ENCODE data around the gene SPTB.

The SPTB gene

DNA sequence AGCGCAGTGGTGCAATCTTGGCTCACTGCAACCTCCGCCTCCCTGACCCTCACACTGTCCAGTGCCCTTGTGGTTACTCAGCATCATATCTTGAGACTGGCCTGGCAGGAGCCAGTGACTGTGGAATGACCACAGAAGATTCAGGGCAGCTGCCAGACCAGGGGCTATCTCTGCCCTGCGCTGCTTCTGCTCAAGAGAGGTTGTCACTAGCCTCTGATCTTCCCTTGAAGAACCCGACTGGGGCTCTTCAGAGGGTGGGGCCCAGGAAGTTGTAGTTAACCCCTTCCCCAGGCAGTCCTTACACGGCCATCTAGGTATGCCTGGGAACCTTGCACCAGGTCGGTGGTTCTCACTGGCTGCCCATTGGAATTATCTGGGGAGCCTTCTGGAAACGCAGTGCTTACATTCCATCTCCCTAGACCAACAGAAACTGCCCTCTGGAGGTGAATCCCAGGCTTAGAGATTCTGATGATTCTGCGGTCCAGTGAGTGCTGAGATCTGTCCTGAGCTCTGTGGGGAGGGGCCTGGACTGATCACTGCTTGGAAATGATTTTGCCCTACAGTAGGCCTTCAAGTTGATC lies 134.1 kb downstream of the SPTB start:
- DNase-seq, result no peak

DNA sequence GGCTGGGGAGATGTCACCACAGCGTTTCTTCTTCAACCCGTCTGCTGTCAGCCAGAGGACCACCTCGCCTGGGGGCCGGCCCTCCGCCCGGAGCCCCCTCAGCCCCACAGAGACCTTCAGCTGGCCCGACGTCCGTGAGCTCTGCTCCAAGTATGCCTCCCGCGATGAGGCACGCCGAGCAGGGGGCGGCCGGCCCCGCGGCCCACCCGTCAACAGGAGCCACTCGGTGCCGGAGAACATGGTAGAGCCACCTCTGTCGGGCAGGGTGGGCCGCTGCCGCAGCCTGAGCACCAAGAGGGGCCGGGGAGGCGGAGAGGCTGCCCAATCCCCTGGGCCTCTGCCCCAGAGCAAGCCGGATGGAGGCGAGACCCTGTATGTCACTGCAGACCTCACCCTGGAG lies 136.6 kb downstream of the SPTB start:
- no peak for DNase-seq

DNA sequence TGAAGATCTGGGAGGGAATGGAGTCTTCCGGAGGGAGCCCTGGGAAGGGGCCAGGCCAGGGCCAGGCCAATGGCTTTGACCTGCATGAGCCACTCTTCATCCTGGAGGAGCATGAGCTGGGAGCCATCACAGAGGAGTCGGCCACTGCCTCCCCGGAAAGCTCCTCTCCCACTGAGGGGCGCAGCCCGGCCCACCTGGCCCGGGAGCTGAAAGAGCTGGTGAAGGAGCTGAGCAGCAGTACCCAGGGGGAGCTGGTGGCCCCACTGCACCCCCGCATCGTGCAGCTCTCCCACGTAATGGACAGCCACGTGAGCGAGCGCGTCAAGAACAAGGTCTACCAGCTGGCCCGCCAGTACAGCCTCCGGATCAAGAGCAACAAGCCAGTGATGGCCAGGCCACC lies 137.7 kb downstream of the SPTB start:
- no peak for DNase-seq

DNA sequence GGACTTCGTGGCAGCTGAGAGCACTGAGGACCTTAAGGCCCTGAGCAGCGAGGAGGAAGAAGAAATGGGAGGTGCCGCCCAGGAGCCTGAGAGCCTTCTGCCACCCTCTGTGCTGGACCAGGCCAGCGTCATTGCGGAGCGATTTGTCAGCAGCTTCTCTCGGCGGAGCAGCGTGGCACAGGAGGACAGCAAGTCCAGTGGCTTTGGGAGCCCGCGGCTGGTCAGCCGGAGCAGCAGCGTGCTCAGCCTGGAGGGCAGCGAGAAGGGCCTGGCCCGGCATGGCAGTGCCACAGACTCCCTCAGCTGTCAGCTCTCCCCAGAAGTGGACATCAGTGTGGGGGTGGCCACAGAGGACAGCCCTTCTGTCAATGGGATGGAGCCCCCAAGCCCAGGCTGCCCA lies 138.5 kb downstream of the SPTB start:
- DNase-seq, result no peak

GRCh38 chr14:64738281-64738804 lies 141.4 kb downstream of the SPTB start:
- DNase-seq, result no peak

GRCh38 chr14:64737391-64738280 lies 142.1 kb downstream of the SPTB start:
- DNase-seq, result no peak

DNA sequence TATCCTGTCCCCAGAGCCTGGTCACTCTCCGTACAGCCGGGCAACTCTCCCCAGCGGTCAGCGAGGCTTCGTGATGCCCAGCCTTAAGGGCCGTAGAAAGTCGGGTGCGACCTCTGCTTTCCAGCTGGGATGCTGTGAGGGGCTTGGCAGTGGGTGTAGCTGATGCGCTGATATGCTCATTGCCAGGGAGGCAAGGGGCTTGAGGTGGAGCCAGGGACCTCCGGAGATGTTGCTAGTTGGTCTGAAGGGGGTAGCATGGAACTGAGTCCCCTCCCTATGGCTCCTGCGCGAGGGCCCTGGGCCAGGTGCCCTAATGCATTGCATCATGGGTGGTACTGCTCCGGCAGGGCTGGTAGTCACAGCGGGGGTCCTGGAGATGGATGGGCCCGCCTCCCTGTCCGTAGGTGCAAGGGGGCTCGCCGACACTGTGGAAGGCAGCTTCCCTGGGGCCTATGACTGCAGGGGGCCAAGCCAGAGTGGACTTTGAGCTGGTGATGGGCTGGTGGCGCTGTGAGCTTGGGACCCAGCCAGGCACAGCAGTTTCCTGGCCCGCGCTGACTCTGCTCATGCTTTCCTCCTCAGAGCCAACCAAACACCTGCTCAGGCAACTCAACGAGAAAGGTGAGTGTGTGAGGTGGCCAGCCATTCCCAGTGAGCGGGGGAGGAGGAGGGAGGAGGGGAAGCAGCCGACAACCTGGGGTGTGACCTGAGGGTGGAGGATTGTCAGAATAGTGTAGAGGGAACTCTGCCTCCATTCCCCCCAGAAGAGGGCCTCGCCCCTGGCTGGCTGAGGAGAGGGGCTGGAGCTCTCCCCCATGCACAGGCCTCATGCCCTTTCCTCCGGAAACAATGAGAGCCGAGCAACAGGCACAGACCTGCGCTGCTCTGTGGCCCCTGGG lies 143.2 kb downstream of the SPTB start:
- no peak for DNase-seq

DNA sequence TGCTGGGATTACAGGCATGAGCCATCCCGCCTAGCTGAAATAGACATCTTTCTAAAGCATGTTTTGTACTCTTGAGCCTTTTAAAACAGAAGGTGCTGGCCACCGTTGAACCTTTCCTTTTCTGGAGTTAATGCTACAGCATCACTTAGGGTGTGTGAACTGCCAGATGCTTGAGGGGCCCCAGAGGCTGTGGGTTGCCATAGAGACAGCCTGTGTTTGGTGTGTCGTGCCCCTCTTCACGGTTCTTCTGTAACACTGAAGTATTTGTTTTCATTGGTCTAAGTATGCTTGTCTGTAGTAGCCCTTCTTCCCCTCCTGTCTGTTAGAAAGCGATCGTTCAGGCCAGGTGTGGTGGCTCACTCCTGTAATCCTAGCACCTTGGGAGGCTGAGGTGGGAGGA lies 144.7 kb downstream of the SPTB start:
- no peak for DNase-seq

GRCh38 chr14:64733899-64734298 lies 145.8 kb downstream of the SPTB start:
- DNase-seq, result no peak

DNA sequence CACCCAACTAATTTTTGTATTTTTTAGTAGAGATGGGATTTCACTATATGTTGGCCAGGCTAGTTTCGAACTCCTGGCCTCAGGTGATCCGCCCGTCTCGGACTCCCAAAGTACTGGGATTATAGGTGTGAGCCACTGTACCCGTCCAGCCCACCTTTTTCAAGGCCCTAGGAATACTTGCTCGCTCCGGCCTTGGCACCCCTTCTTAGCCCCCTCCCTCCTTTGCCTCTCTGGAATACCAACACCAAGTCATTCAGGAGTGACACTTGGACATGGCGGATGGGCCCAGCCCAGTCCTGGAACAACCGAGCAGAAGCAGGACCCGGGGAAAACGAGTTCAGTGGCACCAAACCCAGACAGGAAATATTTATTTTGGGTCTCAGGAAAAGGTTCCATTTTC lies 146.4 kb downstream of the SPTB start:
- DNase-seq, result no peak

- DNase-seq, result no peak
These were observed 147.1 kb downstream of the SPTB start for GRCh38 chr14:64732536-64733120.

DNA sequence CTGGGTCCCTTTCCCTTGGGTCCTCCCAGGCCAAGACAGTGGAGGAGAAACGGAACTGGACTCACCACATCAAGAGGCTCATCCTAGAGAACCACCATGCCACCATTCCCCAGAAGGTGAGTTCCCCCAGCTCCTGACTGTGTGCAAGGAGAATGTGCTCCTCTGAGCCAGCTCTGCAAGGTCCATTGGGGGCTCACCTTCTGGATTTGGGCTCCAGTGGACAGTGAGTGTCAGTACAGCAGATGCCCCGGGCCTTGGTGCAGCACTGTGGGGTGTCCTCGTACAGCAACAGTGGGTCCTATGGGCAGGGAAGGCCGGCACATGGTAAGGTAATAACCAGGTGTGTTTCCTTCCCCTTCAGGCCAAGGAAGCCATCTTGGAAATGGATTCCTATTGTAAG lies 147.6 kb downstream of the SPTB start:
- DNase-seq, result no peak

GRCh38 chr14:64731141-64731581 lies 148.5 kb downstream of the SPTB start:
- DNase-seq, result no peak

- DNase-seq, result no peak
These were observed 149.0 kb downstream of the SPTB start for GRCh38 chr14:64730681-64731080.

- DNase-seq, result no peak
These were observed 149.7 kb downstream of the SPTB start for GRCh38 chr14:64730061-64730440.

DNA sequence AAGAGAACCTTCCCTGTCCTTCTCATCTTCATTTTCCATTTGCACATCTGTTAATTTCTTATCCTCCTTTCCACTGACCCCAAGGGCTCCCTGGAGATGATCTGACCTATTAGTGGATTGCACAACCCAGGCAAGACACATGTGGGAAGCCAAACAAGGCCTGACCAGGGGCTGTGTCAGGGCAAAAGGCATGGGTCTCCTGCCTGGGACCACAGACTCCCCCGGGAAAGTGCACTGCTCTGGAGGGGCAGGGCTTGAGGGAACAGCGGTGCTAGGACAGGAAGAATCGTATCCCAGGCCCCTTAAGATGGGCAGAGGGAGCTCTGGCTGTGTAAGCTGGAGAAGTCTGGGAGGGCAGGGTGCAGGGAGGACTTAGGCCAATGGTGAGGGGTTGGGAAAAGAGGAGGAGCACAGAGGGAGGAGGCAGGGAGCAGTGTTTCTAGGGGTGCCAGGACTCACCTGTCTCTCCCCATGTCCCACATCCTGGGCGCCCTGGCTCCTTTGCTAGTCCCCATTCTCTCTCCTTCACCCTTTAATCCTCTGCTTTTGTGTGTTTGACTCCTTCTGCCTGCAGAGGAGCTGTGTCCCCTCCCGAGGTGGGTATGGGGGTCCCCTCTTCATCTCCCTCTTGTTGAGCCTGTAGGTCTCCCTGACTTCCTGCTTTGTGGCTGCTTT lies 150.2 kb downstream of the SPTB start:
- DNase-seq, result no peak

GRCh38 chr14:64728856-64729255 lies 150.9 kb downstream of the SPTB start:
- no peak for DNase-seq

GRCh38 chr14:64728106-64728505 lies 151.6 kb downstream of the SPTB start:
- no peak for DNase-seq

DNA sequence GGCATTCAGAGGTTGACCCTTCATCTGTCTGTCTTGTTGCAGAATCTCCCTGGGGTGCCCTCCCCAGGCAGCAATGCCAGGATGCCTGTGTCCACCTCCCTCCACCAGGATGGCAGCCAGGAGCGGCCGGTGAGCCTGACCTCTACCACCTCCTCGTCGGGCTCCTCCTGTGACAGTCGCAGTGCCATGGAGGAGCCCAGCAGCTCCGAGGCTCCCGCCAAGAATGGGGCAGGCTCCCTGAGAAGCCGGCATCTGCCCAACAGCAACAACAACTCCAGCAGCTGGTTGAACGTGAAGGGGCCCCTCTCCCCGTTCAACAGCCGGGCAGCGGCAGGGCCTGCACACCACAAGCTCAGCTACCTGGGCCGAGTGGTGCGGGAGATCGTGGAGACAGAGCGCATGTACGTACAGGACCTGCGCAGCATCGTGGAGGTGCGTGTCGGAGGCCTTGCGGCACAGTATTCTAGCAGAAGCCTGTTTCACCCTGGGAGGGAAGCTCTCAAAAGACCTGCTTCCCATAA lies 152.1 kb downstream of the SPTB start:
- DNase-seq, result no peak

DNA sequence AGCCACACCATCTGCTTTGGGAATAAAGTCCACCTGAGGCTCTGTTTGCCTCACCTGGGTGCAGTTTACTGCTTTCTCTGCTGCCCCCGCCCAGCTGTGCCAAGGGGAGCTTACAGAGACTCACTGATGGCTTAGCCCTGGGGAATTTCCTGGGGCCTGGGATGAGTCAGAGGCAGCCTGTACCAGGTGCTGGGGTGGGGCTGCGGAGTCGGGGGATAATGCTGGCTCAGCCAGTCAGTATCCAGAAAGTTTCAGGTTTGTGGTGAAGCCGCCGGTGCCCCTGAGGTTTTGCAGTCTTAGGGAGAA lies 153.2 kb downstream of the SPTB start:
- DNase-seq, result no peak

GRCh38 chr14:64725879-64726584 lies 153.7 kb downstream of the SPTB start:
- no peak for DNase-seq
